ENCODE measurements around the gene RTEL1. TPM values are rescaled to one million over a fixed set of nuclear protein-coding genes. Genes with fewer than 3 reads are reported as not detected.

RTEL1 gene
- total RNA-seq, 1 experiment from 2014 or later, result 26.1 TPM

DNA sequence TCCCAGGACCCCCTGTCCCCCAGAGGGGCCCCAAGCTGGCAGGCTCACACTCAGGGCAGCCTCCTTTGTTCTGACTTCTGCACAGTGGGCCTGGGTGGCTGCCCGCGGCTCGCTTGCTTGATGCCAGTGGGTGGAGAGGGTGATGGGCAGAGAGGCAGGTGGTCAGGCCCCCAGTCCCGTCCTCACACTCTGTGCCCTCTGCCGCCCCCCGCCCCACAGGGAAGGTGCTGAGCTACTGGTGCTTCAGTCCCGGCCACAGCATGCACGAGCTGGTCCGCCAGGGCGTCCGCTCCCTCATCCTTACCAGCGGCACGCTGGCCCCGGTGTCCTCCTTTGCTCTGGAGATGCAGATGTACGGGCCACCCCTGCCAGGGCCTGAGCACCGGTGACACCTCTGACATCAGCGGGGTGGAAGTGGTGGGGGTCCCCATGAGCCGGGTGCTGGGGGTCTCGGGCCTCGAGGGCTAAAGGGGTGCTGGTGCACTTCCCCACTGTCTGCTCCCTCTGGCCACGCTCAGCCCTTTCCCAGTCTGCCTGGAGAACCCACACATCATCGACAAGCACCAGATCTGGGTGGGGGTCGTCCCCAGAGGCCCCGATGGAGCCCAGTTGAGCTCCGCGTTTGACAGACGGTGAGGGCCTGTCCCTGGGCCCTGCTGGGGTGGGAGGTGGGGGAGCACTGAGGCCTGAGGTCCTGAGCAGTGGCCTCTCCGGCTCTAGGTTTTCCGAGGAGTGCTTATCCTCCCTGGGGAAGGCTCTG, 29.5 kb downstream of the RTEL1 start:
- in situ Hi-C loops (cut with HindIII; ENCODE audit: low pct_unique_long_range_greater_than_20kb, low sequenced_read_pairs) (no loop called here), intact Hi-C loops (cut with micrococcal nuclease; ENCODE audit: unreplicated experiment) (no loop called here)
- no peaks in the 10 kb centered on the region for H3K27me3 ChIP-seq (ENCODE audit: control insufficient read depth, insufficient read depth, low read length)
- no peaks in the 10 kb centered on the region for H3K9me3 ChIP-seq (ENCODE audit: control insufficient read depth, insufficient read depth, low read depth, low read length)
- H3K4me3 ChIP-seq (ENCODE audit: low read depth in 2 of 2, low read length in 2 of 2), result no peak overlapping the region
- ATAC-seq, result no peak
- ChIA-PET POLR2A (interaction anchor here (0.6 kb wide), 1 partner anchor 46 kb away, joined by 3 read pairs; no protein-coding TSS in a partner anchor), CTCF (no interaction called here)
- no peaks in the 10 kb centered on the region for H3K36me3 ChIP-seq (ENCODE audit: control insufficient read depth, insufficient read depth, low read length)
- peak overlapping the region; percentile 29; the same call in 1 of the 2 replicates for H3K27ac ChIP-seq (ENCODE audit: low read length)
- BruUV-seq (replicated peaks), result no TSS peak
- DNase-seq (ENCODE audit: low read depth, low spot score), result no peak
- TF ChIP-seq, protein P1, sequence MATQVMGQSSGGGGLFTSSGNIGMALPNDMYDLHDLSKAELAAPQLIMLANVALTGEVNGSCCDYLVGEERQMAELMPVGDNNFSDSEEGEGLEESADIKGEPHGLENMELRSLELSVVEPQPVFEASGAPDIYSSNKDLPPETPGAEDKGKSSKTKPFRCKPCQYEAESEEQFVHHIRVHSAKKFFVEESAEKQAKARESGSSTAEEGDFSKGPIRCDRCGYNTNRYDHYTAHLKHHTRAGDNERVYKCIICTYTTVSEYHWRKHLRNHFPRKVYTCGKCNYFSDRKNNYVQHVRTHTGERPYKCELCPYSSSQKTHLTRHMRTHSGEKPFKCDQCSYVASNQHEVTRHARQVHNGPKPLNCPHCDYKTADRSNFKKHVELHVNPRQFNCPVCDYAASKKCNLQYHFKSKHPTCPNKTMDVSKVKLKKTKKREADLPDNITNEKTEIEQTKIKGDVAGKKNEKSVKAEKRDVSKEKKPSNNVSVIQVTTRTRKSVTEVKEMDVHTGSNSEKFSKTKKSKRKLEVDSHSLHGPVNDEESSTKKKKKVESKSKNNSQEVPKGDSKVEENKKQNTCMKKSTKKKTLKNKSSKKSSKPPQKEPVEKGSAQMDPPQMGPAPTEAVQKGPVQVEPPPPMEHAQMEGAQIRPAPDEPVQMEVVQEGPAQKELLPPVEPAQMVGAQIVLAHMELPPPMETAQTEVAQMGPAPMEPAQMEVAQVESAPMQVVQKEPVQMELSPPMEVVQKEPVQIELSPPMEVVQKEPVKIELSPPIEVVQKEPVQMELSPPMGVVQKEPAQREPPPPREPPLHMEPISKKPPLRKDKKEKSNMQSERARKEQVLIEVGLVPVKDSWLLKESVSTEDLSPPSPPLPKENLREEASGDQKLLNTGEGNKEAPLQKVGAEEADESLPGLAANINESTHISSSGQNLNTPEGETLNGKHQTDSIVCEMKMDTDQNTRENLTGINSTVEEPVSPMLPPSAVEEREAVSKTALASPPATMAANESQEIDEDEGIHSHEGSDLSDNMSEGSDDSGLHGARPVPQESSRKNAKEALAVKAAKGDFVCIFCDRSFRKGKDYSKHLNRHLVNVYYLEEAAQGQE (IDR thresholded peaks at IDR 0.05; ENCODE audit: insufficient read depth in 1 of 2, low read depth in 2 of 2, low read length in 1 of 2), result no peak
- peaks cover 34% of the 10 kb centered on the region for H3K4me1 ChIP-seq (ENCODE audit: control insufficient read depth, insufficient read depth, low read length)

DNA sequence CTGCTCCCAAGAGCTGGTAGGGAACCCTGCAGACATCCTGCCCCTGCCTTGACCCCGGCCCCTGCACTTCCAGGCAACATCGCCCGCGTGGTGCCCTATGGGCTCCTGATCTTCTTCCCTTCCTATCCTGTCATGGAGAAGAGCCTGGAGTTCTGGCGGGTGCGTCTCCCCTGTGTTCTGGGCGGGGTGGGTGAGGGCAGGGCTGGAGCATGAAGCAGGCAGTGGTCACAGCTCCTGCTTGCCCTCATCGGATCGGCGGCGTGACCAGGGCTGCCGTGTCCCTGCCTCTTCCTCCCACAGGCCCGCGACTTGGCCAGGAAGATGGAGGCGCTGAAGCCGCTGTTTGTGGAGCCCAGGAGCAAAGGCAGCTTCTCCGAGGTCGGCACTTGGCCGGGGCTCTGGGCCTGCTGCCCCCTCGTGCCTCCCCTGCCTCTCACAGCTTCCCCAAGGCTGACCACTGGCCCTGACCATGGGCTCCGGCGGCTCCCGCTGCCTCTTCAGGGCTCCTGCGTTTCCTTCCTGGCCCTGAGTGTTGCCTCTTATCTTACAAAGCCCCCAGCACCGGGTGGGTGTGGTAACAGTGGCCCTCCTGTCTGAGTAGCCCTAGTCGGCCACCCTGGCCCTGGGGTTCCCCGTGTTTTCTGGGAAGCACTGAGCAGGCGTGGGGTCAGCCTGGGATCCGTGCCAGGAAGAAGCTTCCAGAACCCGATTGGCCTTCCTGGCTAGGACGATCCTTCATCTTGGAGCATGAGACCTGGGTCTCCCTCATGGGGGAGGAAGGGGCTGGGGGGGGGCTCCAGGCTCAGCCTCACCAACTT, 30.3 kb downstream of the RTEL1 start:
- H3K27me3 ChIP-seq (ENCODE audit: control insufficient read depth, insufficient read depth, low read length), result no peaks in the 10 kb centered on the region
- 0 out of 2 replicates have a peak overlapping the region, but pooled peaks have one; percentile 29 for H3K27ac ChIP-seq (ENCODE audit: low read length)
- no peak overlapping the region for H3K4me3 ChIP-seq (ENCODE audit: low read depth in 2 of 2, low read length in 2 of 2)
- in situ Hi-C loops (cut with HindIII; ENCODE audit: low pct_unique_long_range_greater_than_20kb, low sequenced_read_pairs), result no loop called here
- no peak for DNase-seq (ENCODE audit: low read depth, low spot score)
- intact Hi-C loops (cut with micrococcal nuclease; ENCODE audit: unreplicated experiment), result no loop called here
- no TSS peak for BruUV-seq (replicated peaks)
- no peak for ATAC-seq
- H3K36me3 ChIP-seq (ENCODE audit: control insufficient read depth, insufficient read depth, low read length), result no peaks in the 10 kb centered on the region
- peaks cover 26% of the 10 kb centered on the region for H3K4me1 ChIP-seq (ENCODE audit: control insufficient read depth, insufficient read depth, low read length)
- ChIA-PET CTCF (no interaction called here), POLR2A (no interaction called here)
- 0 out of 2 replicates have a peak, but pooled peaks have one; percentile 25 for TF ChIP-seq SIN3A (IDR thresholded peaks at IDR 0.05; ENCODE audit: borderline replicate concordance, insufficient read depth, low read depth, low read length)
- TF ChIP-seq TCF7L2 (IDR thresholded peaks at IDR 0.05; ENCODE audit: low read depth, low read length), result no peak
- H3K9me3 ChIP-seq (ENCODE audit: control insufficient read depth, insufficient read depth, low read depth, low read length), result no peaks in the 10 kb centered on the region

DNA sequence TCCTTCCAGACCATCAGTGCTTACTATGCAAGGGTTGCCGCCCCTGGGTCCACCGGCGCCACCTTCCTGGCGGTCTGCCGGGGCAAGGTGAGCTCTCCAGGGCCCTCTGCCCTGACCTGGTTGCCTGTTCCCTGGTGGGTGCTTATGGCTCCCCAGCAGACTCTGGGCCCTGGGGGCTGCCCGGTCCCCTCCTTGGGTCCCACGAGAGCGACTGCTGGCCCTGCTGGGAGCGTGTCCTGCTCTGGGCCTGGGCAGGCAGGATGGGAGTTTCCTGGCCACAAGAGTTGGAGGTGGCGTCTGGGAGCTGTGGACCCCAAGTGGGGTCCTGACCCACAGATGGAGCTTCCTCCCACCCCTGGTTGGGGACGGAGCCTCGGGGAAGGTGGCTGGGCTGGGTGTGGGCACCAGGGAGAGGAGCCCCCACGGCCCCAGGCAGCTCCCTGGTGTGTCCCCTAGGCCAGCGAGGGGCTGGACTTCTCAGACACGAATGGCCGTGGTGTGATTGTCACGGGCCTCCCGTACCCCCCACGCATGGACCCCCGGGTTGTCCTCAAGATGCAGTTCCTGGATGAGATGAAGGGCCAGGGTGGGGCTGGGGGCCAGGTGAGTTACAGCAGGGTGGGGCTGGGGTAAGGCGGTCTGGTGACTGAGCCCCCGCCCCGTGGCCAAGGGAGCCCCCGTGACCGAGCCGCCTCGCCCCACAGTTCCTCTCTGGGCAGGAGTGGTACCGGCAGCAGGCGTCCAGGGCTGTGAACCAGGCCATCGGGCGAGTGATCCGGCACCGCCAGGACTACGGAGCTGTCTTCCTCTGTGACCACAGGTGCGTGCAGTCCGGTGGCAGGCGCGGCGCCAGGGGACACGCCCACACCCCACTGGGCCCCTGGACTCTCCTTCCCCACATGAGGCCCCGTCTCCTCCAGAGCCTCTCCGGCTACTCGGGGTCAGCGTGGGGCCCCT, 31.2 kb downstream of the RTEL1 start:
- no peak overlapping the region for H3K27ac ChIP-seq (ENCODE audit: low read length)
- H3K4me3 ChIP-seq (ENCODE audit: low read depth in 2 of 2, low read length in 2 of 2), result no peak overlapping the region
- no peak for DNase-seq (ENCODE audit: low read depth, low spot score)

More for the DNA sequence above, 31.2 kb downstream of the RTEL1 start:
- ChIA-PET POLR2A (no interaction called here), CTCF (no interaction called here)
- intact Hi-C loops (cut with micrococcal nuclease; ENCODE audit: unreplicated experiment) (no loop called here), in situ Hi-C loops (cut with HindIII; ENCODE audit: low pct_unique_long_range_greater_than_20kb, low sequenced_read_pairs) (no loop called here)
- ATAC-seq, result 0 out of 2 replicates have a peak, but pooled peaks have one; percentile 2
- no peaks in the 10 kb centered on the region for H3K9me3 ChIP-seq (ENCODE audit: control insufficient read depth, insufficient read depth, low read depth, low read length)
- no peaks in the 10 kb centered on the region for H3K36me3 ChIP-seq (ENCODE audit: control insufficient read depth, insufficient read depth, low read length)
- peaks cover 25% of the 10 kb centered on the region for H3K4me1 ChIP-seq (ENCODE audit: control insufficient read depth, insufficient read depth, low read length)
- TF ChIP-seq, protein P1 (IDR thresholded peaks at IDR 0.05; ENCODE audit: insufficient read depth in 1 of 2, low read depth in 2 of 2, low read length in 1 of 2), result no peak
- no peak for TF ChIP-seq SIN3A (IDR thresholded peaks at IDR 0.05; ENCODE audit: borderline replicate concordance, insufficient read depth, low read depth, low read length)
- no peak for TF ChIP-seq TCF7L2 (IDR thresholded peaks at IDR 0.05; ENCODE audit: low read depth, low read length)
- no peak for TF ChIP-seq POLR2AphosphoS5 (IDR thresholded peaks at IDR 0.05; ENCODE audit: low read depth, low read length)
- TF ChIP-seq, protein P2, sequence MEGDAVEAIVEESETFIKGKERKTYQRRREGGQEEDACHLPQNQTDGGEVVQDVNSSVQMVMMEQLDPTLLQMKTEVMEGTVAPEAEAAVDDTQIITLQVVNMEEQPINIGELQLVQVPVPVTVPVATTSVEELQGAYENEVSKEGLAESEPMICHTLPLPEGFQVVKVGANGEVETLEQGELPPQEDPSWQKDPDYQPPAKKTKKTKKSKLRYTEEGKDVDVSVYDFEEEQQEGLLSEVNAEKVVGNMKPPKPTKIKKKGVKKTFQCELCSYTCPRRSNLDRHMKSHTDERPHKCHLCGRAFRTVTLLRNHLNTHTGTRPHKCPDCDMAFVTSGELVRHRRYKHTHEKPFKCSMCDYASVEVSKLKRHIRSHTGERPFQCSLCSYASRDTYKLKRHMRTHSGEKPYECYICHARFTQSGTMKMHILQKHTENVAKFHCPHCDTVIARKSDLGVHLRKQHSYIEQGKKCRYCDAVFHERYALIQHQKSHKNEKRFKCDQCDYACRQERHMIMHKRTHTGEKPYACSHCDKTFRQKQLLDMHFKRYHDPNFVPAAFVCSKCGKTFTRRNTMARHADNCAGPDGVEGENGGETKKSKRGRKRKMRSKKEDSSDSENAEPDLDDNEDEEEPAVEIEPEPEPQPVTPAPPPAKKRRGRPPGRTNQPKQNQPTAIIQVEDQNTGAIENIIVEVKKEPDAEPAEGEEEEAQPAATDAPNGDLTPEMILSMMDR (IDR thresholded peaks at IDR 0.05), result no peak
- no peaks in the 10 kb centered on the region for H3K27me3 ChIP-seq (ENCODE audit: control insufficient read depth, insufficient read depth, low read length)
- BruUV-seq (replicated peaks), result no TSS peak

Measured in Panc1 (cell line).